Left colon (tissue), 2 donors: Measurements from ENCODE around the gene URB2. TPM values are rescaled to one million over a fixed set of nuclear protein-coding genes. Genes with fewer than 3 reads are reported as not detected.
"Not testable (repeated sequence)": the region's sequence is repeated elsewhere in the genome, so short reads cannot be mapped to it uniquely, and the experiment has no call there.

Experiments
- ATAC-seq: fragments of 200-7000 bp; cut with Tn5 transposase; one replicate; pipeline ENCODE4 v1.9.1; 2020; ENCODE audit warnings: mild to moderate bottlenecking, moderate library complexity
- DNase-seq, 2 donors: peaks; one replicate each; pipeline ENCODE4 v3.0.0-alpha.2; 2020
- intact Hi-C, 2 donors: fragments of 100-400 bp; cut with DNase I in 1 of 2; cut with micrococcal nuclease in 1 of 2; formaldehyde crosslinking; loops; one replicate each; pipeline versions ENCODE4 v1.11.2 to v1.14.0; 2022; cut with DNase I, micrococcal nuclease
- total RNA-seq, 2 donors: library from RNA; stranded (reverse); fragmentation: NEBNext Ultra II Directional; extraction: Animal tissue kit (Norgen Biotek cat#: 25700); gene quantifications; one replicate each; pipeline ENCODE4 v1.2.1, GENCODE V29; 2021
- donor health status: DM: no; HTN: no; CAD: no.
- donor health status: DM: yes; HTN: yes; CAD: no.

URB2 gene
- total RNA-seq, 2 donors from 2014 or later = 5.0 to 7.4 TPM

- intact Hi-C loops = no loop called here
- ATAC-seq (peak; percentile 59), DNase-seq (no peak)
Measured at GRCh38 chr1:229669333-229669732, 43.3 kb downstream of the URB2 start.

- ATAC-seq (no peak), DNase-seq (no peak)
- intact Hi-C loops = no loop called here
Measured at GRCh38 chr1:229671310-229671709, 45.3 kb downstream of the URB2 start.

GRCh38 chr1:229672246-229672645 is 46.2 kb downstream of the URB2 start:
- no peak for DNase-seq
- intact Hi-C loops = no loop called here
- no peak for ATAC-seq

- ATAC-seq = no peak
- intact Hi-C loops = no loop called here
- DNase-seq = no peak
Measured at GRCh38 chr1:229674042-229674441, 48.0 kb downstream of the URB2 start.

GRCh38 chr1:229675396-229675795 is 49.3 kb downstream of the URB2 start:
- intact Hi-C loops = no loop called here
- ATAC-seq = no peak
- DNase-seq = no peak

- ATAC-seq (no peak), DNase-seq (no peak)
- intact Hi-C loops = no loop called here
Measured at GRCh38 chr1:229685149-229685548, 59.1 kb downstream of the URB2 start.

GRCh38 chr1:229689273-229689672 is 63.2 kb downstream of the URB2 start:
- intact Hi-C loops = no loop called here
- no peak for ATAC-seq
- DNase-seq = no peak

GRCh38 chr1:229689904-229690303 is 63.9 kb downstream of the URB2 start:
- no peak for DNase-seq
- intact Hi-C loops = no loop called here
- no peak for ATAC-seq

- ATAC-seq (no peak), DNase-seq (no peak)
- intact Hi-C loops = no loop called here
Measured at GRCh38 chr1:229690662-229691061, 64.6 kb downstream of the URB2 start.

- intact Hi-C loops = no loop called here
- DNase-seq (no peak), ATAC-seq (no peak)
Measured at GRCh38 chr1:229691362-229691761, 65.3 kb downstream of the URB2 start.

GRCh38 chr1:229693129-229693900 is 67.3 kb downstream of the URB2 start:
- ATAC-seq (no peak), DNase-seq (no peak)
- intact Hi-C loops = no loop called here

GRCh38 chr1:229694053-229694693 is 68.1 kb downstream of the URB2 start:
- intact Hi-C loops = no loop called here
- DNase-seq (peak; percentile 30 to 65), ATAC-seq (no peak)

GRCh38 chr1:229696385-229696784 is 70.3 kb downstream of the URB2 start:
- ATAC-seq = no peak
- DNase-seq = no peak
- intact Hi-C loops = no loop called here

- no peak for ATAC-seq
- no peak for DNase-seq
- intact Hi-C loops = no loop called here
Measured at GRCh38 chr1:229699613-229700267, 73.7 kb downstream of the URB2 start.

GRCh38 chr1:229704157-229704556 is 78.1 kb downstream of the URB2 start:
- DNase-seq (no peak), ATAC-seq (no peak)
- intact Hi-C loops = no loop called here

GRCh38 chr1:229705152-229705551 is 79.1 kb downstream of the URB2 start:
- intact Hi-C loops, ATAC-seq, DNase-seq: not testable (repeated sequence)

GRCh38 chr1:229707127-229707526 is 81.1 kb downstream of the URB2 start:
- intact Hi-C loops, DNase-seq, ATAC-seq: not testable (repeated sequence)

GRCh38 chr1:229709500-229710013 is 83.5 kb downstream of the URB2 start:
- no peak for DNase-seq
- ATAC-seq = no peak
- intact Hi-C loops = no loop called here
